ENCODE results near the gene NUP54.

The NUP54 gene

DNA sequence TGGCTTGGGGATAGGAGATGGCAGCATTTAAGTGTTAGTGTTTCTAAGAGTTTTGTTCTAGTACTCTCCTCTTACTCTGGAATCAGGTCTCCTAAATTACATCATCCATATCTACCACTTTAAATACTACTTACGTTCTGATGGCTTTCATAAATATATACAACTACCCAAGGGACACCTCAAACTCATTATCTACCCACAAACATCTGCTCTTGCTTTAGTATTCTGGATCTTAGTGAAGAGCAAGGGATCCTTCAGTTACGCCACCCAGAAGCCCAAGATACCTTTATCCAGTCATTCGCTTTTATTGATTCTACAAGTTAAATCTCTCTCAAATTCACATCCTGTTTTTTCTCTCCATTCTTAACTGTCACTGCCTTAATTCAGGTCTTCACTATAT, 7.0 kb downstream of the NUP54 start:
- no peak for DNase-seq

- DNase-seq, result no peak
These were observed 20.4 kb downstream of the NUP54 start for GRCh38 chr4:76127754-76128153.

DNA sequence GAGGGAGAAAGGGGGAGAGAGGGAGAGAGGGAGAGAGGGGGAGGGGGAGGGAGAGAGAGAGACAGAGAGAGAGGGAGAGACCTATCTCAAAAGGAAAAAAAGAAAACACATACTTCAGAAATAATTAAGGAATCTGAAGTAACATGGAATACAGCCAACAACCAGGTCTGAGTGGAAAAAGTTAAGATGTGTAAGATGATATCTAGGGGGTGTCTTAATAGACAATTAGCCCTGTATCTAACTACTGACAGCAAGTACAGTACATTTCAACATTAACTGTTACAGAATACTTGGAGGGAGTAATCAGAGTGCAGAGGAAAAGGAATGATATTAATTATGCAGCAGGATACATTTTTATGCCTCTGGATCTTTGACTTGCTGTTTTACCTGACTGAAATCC, 22.4 kb downstream of the NUP54 start:
- DNase-seq, result no peak

- no peak for DNase-seq
These were observed 28.0 kb downstream of the NUP54 start for GRCh38 chr4:76120199-76120598.

DNA sequence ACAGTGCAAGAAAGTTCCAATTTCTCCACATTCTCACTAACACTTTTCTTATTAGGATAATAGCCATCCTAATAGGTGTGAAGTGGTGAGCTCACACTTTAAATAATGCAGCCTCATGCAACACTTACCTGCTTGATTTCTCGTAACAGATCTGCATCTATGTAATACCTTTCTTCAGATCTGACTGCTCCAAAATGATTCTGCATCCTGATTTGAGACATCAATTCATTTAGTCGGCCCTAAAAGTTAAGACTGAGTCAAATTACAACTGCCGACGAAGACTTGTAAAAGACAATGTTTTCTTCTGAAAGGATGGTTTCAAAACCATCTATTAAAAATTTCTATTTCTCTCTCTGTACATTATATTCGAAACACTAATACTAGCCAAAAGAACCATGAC, 30.7 kb downstream of the NUP54 start:
- no peak for DNase-seq

- no peak for DNase-seq
These were observed 31.4 kb downstream of the NUP54 start for GRCh38 chr4:76116821-76117220.

- DNase-seq, result no peak
These were observed 39.6 kb downstream of the NUP54 start for GRCh38 chr4:76108467-76109181.

GRCh38 chr4:76106442-76106841, 41.8 kb downstream of the NUP54 start:
- no peak for DNase-seq

DNA sequence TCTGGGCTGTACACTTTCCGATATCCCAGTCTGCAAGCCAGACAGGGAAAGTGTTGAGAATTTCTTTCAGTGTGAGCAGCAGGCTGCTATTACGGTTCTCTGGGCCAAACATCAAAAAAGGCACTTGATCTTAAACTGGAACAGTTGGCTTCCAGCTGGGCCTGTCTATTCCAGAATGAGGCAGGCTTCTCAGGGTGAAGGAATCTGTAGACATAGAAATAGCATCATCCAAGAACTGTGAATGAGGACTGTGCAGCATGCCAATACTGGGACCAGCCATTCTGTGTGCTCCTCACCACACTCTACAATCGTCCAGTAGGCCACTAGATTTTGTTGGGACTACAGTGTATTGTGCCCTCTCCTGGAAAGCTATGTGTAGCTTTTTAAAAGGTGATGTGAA, 42.5 kb downstream of the NUP54 start:
- DNase-seq, result no peak

GRCh38 chr4:76096076-76096475, 52.1 kb downstream of the NUP54 start:
- no peak for DNase-seq

DNA sequence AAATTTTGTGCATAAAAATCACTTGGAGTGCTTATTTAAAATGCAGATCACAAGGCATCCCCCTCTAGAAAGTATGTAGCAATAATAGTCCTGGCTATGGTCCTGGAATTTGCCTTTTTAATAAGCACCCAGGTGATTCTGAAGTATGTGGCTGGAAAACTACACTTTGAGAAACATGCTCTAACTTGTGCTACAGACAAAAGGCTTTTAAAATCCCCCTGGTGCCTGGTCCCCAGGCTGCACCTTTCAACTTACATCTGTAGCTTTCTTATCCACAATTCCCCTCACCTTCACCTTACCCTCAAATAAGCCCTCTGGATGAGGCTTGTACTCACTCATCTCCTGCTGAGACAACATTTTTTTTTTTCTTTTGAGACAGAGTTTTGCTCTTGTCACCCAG, 52.6 kb downstream of the NUP54 start:
- DNase-seq, result no peak

DNA sequence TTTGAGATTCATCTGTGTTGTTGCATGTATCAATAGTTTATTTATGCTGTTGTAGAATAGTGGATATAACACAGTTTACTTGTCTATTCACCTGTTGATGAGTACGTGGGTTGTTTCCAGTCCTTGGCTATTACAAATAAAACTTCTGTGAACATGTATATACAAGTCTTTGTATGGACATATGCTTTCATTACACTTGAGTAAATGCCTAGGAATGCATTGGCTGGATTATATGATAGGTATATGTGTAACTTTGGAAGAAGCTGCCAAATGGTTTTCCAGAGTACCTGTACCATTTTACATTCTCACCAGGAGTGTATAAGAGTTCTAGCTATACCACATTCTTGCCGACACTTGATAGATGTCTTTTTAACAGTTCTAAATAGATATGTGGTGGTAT, 57.1 kb downstream of the NUP54 start:
- no peak for DNase-seq

- no peak for DNase-seq
These were observed 57.9 kb downstream of the NUP54 start for GRCh38 chr4:76090241-76090691.

- DNase-seq, result no peak
These were observed 59.5 kb downstream of the NUP54 start for GRCh38 chr4:76088719-76089118.

- no peak for DNase-seq
These were observed 61.0 kb downstream of the NUP54 start for GRCh38 chr4:76087007-76087769.

DNA sequence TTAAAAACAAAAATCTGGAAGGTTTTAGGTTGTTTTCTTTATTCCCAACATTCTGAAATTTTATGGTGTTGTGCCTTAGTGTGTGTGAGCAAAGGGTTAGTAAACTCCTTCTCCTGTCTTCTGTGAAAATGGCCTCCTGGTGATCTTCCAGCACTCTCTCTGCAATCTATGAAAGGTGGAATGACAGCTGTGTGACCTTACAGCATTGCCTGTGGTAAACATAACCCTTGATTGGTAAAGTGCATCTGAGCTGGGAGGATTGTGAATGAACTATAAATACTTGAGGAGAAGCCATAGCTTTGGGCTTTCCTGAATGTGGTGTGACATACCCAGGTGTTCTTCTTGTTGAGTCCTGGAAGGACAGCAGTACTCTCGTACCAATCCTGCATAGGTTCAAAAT, 63.7 kb downstream of the NUP54 start:
- no peak for DNase-seq

GRCh38 chr4:76083386-76083988, 64.7 kb downstream of the NUP54 start:
- no peak for DNase-seq

GRCh38 chr4:76078033-76078613, 70.1 kb downstream of the NUP54 start:
- no peak for DNase-seq

- DNase-seq, result no peak
These were observed 73.1 kb downstream of the NUP54 start for GRCh38 chr4:76074993-76075600.

DNA sequence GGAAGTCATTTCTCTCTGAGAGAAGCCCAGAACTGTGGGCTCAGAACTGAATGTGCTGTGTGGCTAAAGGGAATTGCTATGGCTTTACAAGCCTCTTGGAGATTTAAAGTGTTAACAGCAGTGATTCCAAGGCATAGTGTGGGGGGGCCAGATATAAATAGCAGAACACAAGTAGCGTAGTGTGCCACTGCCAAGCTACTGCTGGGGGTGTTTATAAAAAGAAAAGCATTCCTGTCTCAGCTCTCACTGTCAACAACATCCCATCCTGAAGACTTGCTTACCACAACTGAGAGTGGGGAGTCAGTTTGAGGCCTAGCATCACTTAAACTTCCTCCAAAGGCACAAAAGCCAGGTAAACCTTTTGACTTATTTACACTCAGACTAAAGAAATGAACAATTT, 73.7 kb downstream of the NUP54 start, which contains the start of gene ART3:
ART3 (plus strand) TSS at position 242 of the 400 bp plus-strand sequence. CDS start 1,181 bp downstream, outside the sequence.
- no peak for DNase-seq

DNA sequence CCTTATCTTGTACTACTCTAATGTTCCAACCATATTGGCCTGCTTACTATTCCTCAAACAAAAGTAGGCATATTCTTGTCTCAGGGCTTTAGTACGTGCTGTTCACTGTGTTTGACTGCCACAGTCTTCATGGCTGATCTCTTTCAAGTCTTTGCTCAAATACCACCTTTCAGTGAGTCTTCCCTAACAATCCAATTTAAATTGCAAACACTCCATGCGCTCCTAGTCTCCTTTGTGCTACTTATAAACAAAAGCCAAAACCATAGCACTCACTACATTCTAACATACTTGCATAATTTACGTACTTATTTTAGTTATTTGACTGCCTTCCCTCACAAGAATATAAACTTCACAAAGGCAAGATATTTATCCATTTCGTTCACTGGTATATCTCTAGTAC, 75.4 kb downstream of the NUP54 start:
- DNase-seq, result no peak

DNA sequence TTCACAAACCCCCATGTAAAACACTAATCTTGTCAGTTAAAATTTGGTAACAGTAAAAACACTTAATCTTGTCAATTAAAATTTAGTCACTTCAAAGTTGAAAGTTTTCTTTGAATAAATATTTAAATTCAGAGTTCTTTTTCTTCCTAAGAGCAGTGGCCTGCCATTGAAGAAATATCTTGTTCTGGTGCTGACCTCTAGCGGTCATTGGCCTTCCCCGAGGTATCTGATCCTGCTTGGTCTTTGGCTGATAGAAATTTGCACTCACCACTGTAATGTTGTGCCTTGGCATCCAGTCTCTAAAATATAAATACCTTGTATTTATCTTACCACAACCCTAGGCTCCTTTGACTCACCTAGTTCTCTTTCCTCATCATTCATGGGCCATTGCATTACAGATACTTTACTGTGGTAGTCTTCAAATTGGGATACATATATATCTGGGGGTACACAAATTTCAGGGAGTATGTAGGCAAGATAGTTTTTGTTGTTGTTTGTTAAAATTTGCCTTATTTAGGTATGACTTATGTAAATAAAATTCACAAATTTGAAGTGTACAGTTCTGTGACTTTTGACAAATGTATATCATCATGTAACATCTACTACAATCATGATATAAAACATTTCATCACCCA, 80.4 kb downstream of the NUP54 start:
- DNase-seq, result no peak

DNA sequence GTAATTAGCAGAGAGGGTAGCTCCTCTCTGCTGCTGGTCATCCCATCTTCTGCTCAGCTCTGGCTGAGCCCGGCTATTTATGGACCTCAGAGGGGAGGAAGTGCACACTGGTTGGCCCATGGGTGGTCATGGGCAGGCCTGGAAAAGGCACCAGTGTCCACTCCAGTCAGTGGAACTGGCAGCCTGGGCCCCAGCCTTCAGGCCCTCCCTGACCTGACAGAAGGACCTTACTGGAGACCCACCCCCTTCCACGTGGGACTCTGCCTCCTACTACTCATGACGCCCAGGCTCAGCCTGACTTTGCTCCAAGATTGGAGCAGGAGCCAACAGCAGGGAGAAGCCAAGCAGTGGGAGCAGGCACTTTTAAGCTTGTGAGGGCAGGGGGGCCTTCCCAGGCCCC, 81.7 kb downstream of the NUP54 start:
- DNase-seq, result no peak
